ENCODE measurements around the gene MAPK7.

Gene MAPK7

DNA sequence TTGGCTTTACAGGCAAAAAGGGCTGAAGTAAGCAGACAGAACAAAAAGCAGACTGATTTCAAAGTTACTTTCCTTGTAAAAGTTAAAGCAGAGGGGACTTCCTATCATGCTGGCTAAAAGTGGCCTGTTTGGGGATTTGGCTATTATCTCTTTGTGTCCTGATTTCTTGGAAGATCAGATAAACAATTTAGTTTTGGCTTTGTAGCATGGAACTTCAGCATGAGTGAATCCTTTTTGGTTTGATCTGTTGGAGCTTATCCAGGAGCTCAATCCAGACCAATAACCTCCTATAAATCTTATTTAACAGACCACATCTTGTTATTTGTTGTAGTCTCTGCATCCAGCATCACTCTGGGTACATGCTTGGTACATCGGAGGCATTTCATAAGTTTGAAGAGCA lies 23.9 kb downstream of the MAPK7 start:
- no peak for DNase-seq

DNA sequence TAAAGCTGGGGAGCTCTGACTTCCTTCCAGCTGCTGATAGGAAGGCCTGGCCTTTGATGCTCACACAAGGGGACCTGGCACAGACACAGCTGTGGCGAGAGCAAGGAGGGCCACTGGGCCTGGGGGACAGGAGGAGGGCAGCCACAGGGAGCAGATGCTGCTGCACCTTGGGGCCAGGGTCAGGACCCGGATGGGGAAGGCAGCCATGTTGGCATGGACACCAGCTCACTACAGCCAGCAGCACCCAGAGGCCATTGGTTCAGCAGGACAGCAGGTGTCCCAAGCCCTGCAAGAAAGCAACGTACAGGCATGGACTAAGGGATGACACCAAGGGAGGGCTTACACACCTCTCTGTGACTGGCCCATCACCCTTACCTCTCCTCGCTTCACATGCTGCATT lies 24.7 kb downstream of the MAPK7 start:
- no peak for DNase-seq

GRCh38 chr17:19404264-19404663 lies 26.0 kb downstream of the MAPK7 start:
- DNase-seq: no peak

GRCh38 chr17:19405114-19405513 lies 26.8 kb downstream of the MAPK7 start:
- DNase-seq: no peak

GRCh38 chr17:19407601-19408345 lies 29.5 kb downstream of the MAPK7 start:
- no peak for DNase-seq

DNA sequence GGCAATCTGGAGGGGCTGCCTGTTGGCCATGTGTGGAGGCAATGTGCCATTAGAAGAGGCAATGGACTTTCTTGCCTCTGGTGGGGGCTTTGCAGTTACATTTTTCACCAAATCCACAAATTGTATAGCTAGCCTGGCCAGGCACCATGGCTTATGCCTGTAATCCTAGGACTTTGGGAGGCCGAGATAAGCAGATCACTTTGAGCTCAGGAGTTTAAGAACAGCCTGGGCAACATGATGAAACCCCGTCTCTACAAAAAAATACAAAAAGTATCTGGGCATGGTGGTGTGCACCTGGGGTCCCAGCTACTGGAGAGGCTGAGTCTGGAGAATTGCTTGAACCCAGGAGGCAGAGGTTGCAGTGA lies 30.0 kb downstream of the MAPK7 start:
- no peak for DNase-seq

GRCh38 chr17:19409066-19409465 lies 30.8 kb downstream of the MAPK7 start:
- DNase-seq: no peak

GRCh38 chr17:19409509-19409908 lies 31.2 kb downstream of the MAPK7 start:
- no peak for DNase-seq

GRCh38 chr17:19410091-19410490 lies 31.8 kb downstream of the MAPK7 start:
- DNase-seq: no peak

GRCh38 chr17:19410875-19411620 lies 32.8 kb downstream of the MAPK7 start, which contains the start of gene RNF112:
Gene RNF112 (plus strand): TSS chr17:19411232. CDS start chr17:19411409, 177 bp downstream.
- no peak for DNase-seq

GRCh38 chr17:19411631-19412030 lies 33.3 kb downstream of the MAPK7 start:
- no peak for DNase-seq

DNA sequence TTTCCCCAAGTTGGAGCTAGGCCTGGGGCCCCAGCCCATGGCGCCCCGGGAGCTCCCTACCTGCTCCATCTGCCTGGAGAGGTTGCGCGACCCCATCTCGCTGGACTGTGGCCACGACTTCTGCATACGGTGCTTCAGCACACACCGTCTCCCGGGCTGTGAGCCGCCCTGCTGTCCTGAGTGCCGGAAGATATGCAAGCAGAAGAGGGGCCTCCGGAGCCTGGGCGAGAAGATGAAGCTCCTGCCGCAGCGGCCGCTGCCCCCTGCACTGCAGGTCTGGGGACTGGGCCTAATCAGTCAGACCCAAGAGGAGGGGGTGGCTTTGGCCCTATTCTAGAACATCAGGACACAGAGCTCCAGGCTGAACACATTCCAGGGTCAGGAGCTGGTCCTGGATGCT lies 34.2 kb downstream of the MAPK7 start:
- no peak for DNase-seq

DNA sequence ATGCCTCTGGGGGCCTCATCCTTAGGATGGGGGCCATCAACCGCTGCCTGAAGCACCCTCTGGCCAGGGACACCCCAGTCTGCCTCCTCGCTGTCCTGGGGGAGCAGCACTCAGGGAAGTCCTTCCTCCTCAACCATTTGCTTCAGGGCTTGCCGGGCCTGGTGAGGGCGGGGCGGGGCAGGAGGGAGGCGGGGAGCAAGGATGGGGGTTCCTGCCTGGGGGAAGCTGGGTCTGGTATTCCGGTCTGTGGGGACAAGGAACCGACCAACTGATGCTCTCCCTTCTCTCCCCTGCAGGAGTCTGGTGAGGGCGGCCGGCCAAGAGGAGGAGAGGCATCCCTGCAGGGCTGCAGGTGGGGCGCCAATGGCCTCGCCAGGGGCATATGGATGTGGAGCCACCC lies 34.7 kb downstream of the MAPK7 start:
- no peak for DNase-seq

DNA sequence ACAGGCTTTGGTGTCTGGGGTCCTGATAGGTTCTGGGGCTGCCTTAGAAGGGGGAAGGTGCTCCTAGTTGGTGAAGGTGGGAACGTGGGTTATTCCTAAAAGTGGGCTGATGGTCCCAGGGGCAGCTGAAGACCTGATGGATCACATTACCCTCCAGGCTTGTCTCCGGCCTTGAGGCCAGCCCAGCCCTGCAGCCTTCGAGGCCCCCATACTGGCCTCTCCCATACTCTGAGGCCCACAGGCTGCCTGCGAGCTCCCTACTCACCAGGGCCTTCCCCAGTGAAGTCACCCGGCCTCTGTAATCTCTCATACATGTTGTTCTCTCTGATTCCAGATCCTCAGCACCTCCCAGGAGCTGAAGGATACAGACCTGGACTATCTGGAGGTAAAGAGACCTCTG lies 35.5 kb downstream of the MAPK7 start:
- DNase-seq: no peak

GRCh38 chr17:19414396-19415280 lies 36.3 kb downstream of the MAPK7 start:
- DNase-seq: no peak

GRCh38 chr17:19415311-19415710 lies 37.0 kb downstream of the MAPK7 start:
- no peak for DNase-seq

GRCh38 chr17:19415806-19416775 lies 37.8 kb downstream of the MAPK7 start:
- no peak for DNase-seq

- no peak for DNase-seq
These were observed 39.3 kb downstream of the MAPK7 start for GRCh38 chr17:19417611-19418010.

DNA sequence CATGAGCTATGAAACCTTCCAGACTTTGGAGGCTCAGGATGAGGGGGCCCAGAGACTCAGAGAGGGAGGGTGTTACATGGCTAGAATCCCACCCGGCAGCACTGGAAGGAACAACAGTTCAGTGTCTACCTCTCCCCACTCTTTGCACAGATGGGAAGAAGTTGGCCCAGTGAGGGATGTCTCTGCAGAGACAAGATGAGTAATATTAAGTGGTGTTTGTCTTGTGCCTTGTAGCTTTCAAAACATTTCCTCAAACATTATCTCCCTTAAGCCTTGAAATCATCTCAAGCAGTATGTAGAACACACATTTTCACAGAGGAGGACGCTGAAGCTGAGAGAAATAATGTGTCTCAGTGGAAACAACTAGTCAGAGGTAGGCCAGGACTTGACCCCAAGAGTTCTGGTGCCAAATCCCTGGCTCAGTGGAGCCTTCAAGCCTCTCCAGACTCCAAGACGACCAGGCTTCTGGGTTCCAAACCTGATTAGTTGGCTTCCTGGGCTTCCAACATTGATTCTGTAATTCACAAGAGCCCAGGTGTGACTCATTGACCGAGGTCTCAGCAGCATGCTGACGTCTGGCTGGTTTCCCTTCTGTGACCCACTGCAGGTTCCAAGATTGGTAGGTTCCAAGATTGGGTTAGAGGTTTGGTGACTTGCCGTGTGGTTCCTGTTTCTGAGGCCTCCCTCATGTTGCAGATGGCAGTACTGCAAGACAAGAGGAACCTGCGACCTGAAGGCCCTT lies 40.1 kb downstream of the MAPK7 start:
- DNase-seq: peak; percentile 3

- no peak for DNase-seq
These were observed 42.9 kb downstream of the MAPK7 start for GRCh38 chr17:19421219-19421618.

GRCh38 chr17:19421926-19422325 lies 43.6 kb downstream of the MAPK7 start:
- no peak for DNase-seq
